ENCODE measurements around the gene KCNK3. TPM values are rescaled to one million over a fixed set of nuclear protein-coding genes. Genes with fewer than 3 reads are reported as not detected.

KCNK3 gene
- polyA plus RNA-seq, 1 donor from 2014 or later = 12.9 TPM

GRCh38 chr2:26718949-26719686, 26.6 kb downstream of the KCNK3 start:
- H3K27ac ChIP-seq (ENCODE audit: low read length) = no peak overlapping the region
- no peak overlapping the region for H2AFZ ChIP-seq (ENCODE audit: low read depth, low read length)
- H4K20me1 ChIP-seq (ENCODE audit: insufficient read depth) = no peaks in the 10 kb centered on the region
- H3K4me2 ChIP-seq (ENCODE audit: low read length) = no peak overlapping the region
- no peaks in the 10 kb centered on the region for H3K27me3 ChIP-seq (ENCODE audit: insufficient read depth, low read depth, low read length)
- H3K9me2 ChIP-seq (ENCODE audit: insufficient read depth, low read length) = no peaks in the 10 kb centered on the region
- no peaks in the 10 kb centered on the region for H3K9me3 ChIP-seq (ENCODE audit: low read length)
- H3K36me3 ChIP-seq (ENCODE audit: insufficient read depth, low read length) = no peaks in the 10 kb centered on the region
- H3K9ac ChIP-seq (ENCODE audit: low read length) = no peak overlapping the region
- TF ChIP-seq CTCF (IDR thresholded peaks at IDR 0.05; ENCODE audit: poor library complexity, severe bottlenecking) (no peak), EP300 (conservative IDR thresholded peaks at IDR 0.05; ENCODE audit: poor library complexity, severe bottlenecking) (no peak), SMC3 (conservative IDR thresholded peaks at IDR 0.05; ENCODE audit: poor library complexity) (no peak), RAD21 (conservative IDR thresholded peaks at IDR 0.05) (no peak)
- no peak overlapping the region for H3K4me3 ChIP-seq (ENCODE audit: low read length)
- H3K79me2 ChIP-seq (replicated peaks; ENCODE audit: insufficient read depth, low read length) = no peaks in the 10 kb centered on the region
- H3F3A ChIP-seq (ENCODE audit: insufficient read depth, low read length, poor library complexity, severe bottlenecking) = no peaks in the 10 kb centered on the region

GRCh38 chr2:26720322-26721114, 28.0 kb downstream of the KCNK3 start:
- H3K27me3 ChIP-seq (ENCODE audit: insufficient read depth, low read depth, low read length) = no peaks in the 10 kb centered on the region
- no peak overlapping the region for H3K4me3 ChIP-seq (ENCODE audit: low read length)
- H3K4me2 ChIP-seq (ENCODE audit: low read length) = no peak overlapping the region
- H3K9ac ChIP-seq (ENCODE audit: low read length) = no peak overlapping the region
- H3F3A ChIP-seq (ENCODE audit: insufficient read depth, low read length, poor library complexity, severe bottlenecking) = no peaks in the 10 kb centered on the region
- no peaks in the 10 kb centered on the region for H4K20me1 ChIP-seq (ENCODE audit: insufficient read depth)
- H3K79me2 ChIP-seq (replicated peaks; ENCODE audit: insufficient read depth, low read length) = no peaks in the 10 kb centered on the region
- no peaks in the 10 kb centered on the region for H3K9me2 ChIP-seq (ENCODE audit: insufficient read depth, low read length)
- no peak overlapping the region for H2AFZ ChIP-seq (ENCODE audit: low read depth, low read length)
- TF ChIP-seq CTCF (IDR thresholded peaks at IDR 0.05; ENCODE audit: poor library complexity, severe bottlenecking) (no peak), MXI1 (conservative IDR thresholded peaks at IDR 0.05; ENCODE audit: poor library complexity, severe bottlenecking) (no peak), POLR2AphosphoS5 (IDR thresholded peaks at IDR 0.05) (no peak), EZH2 (IDR thresholded peaks at IDR 0.05; ENCODE audit: borderline replicate concordance, insufficient read depth, low read length, poor library complexity, severe bottlenecking) (no peak), REST (IDR thresholded peaks at IDR 0.05; ENCODE audit: borderline replicate concordance) (no peak), EP300 (conservative IDR thresholded peaks at IDR 0.05; ENCODE audit: poor library complexity, severe bottlenecking) (no peak), SMC3 (conservative IDR thresholded peaks at IDR 0.05; ENCODE audit: poor library complexity) (no peak), TAF1 (IDR thresholded peaks at IDR 0.05; ENCODE audit: low read depth) (no peak), RAD21 (conservative IDR thresholded peaks at IDR 0.05) (no peak)
- no peak overlapping the region for H3K27ac ChIP-seq (ENCODE audit: low read length)
- no peaks in the 10 kb centered on the region for H3K36me3 ChIP-seq (ENCODE audit: insufficient read depth, low read length)
- no peaks in the 10 kb centered on the region for H3K9me3 ChIP-seq (ENCODE audit: low read length)
